Testis (tissue), 3 donors: ENCODE data around the gene CSTB. TPM values are rescaled to one million over a fixed set of nuclear protein-coding genes. Genes with fewer than 3 reads are reported as not detected.

Experiments used
- DNase-seq: peaks from one replicate; pipeline ENCODE4 v3.0.0-alpha.2; 2019
- H3K27ac ChIP-seq, 2 donors: fragments of 200-600 bp; sonication (generic); one replicate each; pipeline ENCODE4 v1.5.1; 2019
- H3K27me3 ChIP-seq: fragments of 200-600 bp; sonication (generic); one replicate; pipeline ENCODE4 v1.5.1; 2019
- H3K36me3 ChIP-seq: fragments of 200-600 bp; sonication (generic); one replicate; pipeline ENCODE4 v1.5.1; 2017; ENCODE audit warnings: low read depth; ENCODE audit errors: missing control alignments
- H3K4me1 ChIP-seq: fragments of 200-600 bp; sonication (generic); one replicate; pipeline ENCODE4 v1.5.1; 2019
- H3K4me3 ChIP-seq, 2 donors: fragments of 200-600 bp; sonication (generic); one replicate each; pipeline ENCODE4 v1.5.1; 2017 to 2019
- H3K9me3 ChIP-seq: fragments of 200-600 bp; sonication (generic); one replicate; pipeline ENCODE4 v1.5.1; 2017
- POLR2A ChIP-seq: fragments of 450-650 bp; IDR thresholded peaks from one replicate; pipeline ENCODE4 v1.6.1; 2017; ENCODE audit warnings: antibody characterized with exemption, mild to moderate bottlenecking, moderate library complexity
- WGBS, 2 donors: methylation state at CpG; one replicate each; pipeline ENCODE4 v1.1.5; 2018; 5-methylcytosine and 5-hydroxymethylcytosine counted together
- intact Hi-C: fragments of 100-400 bp; cut with DNase I; formaldehyde crosslinking; loops from one replicate; pipeline ENCODE4 v1.15.1; 2023; ENCODE audit warnings: low total_unique reads
- polyA plus RNA-seq: library from polyadenylated mRNA; stranded (reverse); fragments of 350-450 nt; fragmentation: Illumina TruSeq; extraction: RNeasy Lipid Tissue Mini Kit (QIAGEN cat#74804); gene quantifications from one replicate; pipeline ENCODE4 v1.2.3, GENCODE V29; 2014; ENCODE audit warnings: low read depth, low replicate concordance; ENCODE audit not compliant: insufficient read depth
- small RNA-seq, 2 donors: library from RNA; depleted of rRNA; stranded (forward); fragments of <200 nt; gene quantifications; one replicate each; pipeline ENCODE3, GENCODE V24; 2016
- total RNA-seq, 2 donors: library from RNA; depleted of rRNA; stranded (reverse); fragments of >200 nt; gene quantifications; one replicate each; pipeline ENCODE4 v1.2.3, GENCODE V29; 2016
- TF ChIP-seq, protein P1 (sequence below), 3 experiments: fragments of 450-650 bp in 2 of 3; fragments of 200-600 bp in 1 of 3; sonication (generic) in 1 of 3; IDR thresholded peaks; one replicate each; pipeline ENCODE4 v1.5.1; 2016 to 2019; ENCODE audit warnings: antibody characterized with exemption in 3 of 3, mild to moderate bottlenecking in 2 of 3, moderate library complexity in 1 of 3

Gene CSTB
- total and polyA plus RNA-seq, 3 donors from 2014 or later: 23.9 to 49.5 (median 31.0) TPM

DNA sequence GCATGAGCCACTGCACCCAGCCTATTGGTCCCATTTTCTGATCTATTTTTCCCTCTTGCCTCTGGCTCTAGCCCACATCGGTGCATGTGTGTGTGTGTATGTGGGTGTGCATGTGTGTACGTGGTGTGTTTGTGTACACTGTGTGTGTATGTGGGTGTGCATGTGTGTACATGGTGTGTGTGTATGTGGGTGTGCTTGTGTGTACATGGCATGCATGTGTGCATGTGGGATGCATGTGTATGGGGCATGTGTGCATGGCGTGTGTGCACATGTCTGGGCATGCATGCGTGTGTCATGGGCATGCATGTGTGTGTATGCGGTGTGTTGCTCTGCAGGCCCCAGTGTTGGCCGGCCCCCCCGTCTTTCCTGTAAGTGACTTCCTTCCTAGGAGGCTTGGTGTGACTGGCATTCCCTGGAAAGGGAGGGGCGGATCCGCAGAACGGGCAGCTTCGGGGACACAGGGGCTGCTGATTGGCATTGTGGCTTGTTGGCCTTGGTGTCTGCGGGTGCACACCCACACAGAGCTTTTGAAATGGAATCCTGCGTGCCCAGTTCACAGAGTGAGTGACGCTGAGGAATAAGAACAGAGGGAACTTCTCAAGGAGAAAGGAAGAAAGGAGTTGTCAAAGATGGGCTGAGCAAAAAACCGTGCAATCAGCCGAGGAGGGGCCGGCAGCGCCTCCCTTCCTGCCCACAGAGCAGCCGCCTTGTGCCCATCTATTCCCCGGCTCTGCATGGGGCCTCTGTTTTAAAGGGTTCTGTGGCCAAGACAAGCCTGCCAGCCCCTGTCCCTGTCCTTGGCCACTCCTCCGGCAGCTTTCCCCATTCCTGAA lies 49.2 kb downstream of the CSTB start:
- Histone ChIP-seq H3K9me3 (no peaks in the 10 kb centered on the region), H3K27ac (peak overlapping the region; percentile 93), H3K4me1 (peaks cover 46% of the 10 kb centered on the region), H3K4me3 (no peak overlapping the region), H3K36me3 (no peaks in the 10 kb centered on the region), H3K27me3 (no peaks in the 10 kb centered on the region)
- intact Hi-C loops: no loop called here
- WGBS, 2 donors: 49 to 54% methylated on average over 18 to 21 of the region's 21 CpGs
- peak; percentile 78 for DNase-seq
- TF ChIP-seq POLR2A: no peak
- TF ChIP-seq, protein P1, sequence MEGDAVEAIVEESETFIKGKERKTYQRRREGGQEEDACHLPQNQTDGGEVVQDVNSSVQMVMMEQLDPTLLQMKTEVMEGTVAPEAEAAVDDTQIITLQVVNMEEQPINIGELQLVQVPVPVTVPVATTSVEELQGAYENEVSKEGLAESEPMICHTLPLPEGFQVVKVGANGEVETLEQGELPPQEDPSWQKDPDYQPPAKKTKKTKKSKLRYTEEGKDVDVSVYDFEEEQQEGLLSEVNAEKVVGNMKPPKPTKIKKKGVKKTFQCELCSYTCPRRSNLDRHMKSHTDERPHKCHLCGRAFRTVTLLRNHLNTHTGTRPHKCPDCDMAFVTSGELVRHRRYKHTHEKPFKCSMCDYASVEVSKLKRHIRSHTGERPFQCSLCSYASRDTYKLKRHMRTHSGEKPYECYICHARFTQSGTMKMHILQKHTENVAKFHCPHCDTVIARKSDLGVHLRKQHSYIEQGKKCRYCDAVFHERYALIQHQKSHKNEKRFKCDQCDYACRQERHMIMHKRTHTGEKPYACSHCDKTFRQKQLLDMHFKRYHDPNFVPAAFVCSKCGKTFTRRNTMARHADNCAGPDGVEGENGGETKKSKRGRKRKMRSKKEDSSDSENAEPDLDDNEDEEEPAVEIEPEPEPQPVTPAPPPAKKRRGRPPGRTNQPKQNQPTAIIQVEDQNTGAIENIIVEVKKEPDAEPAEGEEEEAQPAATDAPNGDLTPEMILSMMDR (IDR thresholded peaks at IDR 0.05): no peak

Small RNA genes lying within 50 kb of the gene (small RNA-seq; reads per million reads assigned to genes)
- 0 reads per million in 2 donors for gene AP001052.1

Other genes with a start within 250 kb of the CSTB start
- 10 to 100 TPM; 28.3 to 36.3 TPM for gene HSF2BP, start 116.8 kb downstream of the CSTB start, total RNA-seq
- 46.5 TPM for gene HSF2BP, start 116.8 kb downstream of the CSTB start, polyA plus RNA-seq
- 10 to 100 TPM; 44.8 to 48.6 TPM for gene RRP1B, start 116.7 kb downstream of the CSTB start, total RNA-seq
- 27.8 TPM for gene RRP1B, start 116.7 kb downstream of the CSTB start, polyA plus RNA-seq
- 100 to 1,000 TPM; 277 to 327 TPM for gene PDXK, start 57.2 kb downstream of the CSTB start, total RNA-seq
- gene PDXK, start 57.2 kb downstream of the CSTB start, polyA plus RNA-seq: 871 TPM
- 10 to 100 TPM; 33.6 to 40.2 TPM for gene RRP1, start 13.3 kb upstream of the CSTB start, total RNA-seq
- 21.1 TPM for gene RRP1, start 13.3 kb upstream of the CSTB start, polyA plus RNA-seq
- gene AGPAT3, start 88.9 kb upstream of the CSTB start, total RNA-seq: 10 to 100 TPM; 64.5 to 77.5 TPM
- gene AGPAT3, start 88.9 kb upstream of the CSTB start, polyA plus RNA-seq: 69.8 TPM
- gene TRAPPC10, start 236.0 kb upstream of the CSTB start, total RNA-seq: 10 to 100 TPM; 58.0 to 69.8 TPM
- 46.4 TPM for gene TRAPPC10, start 236.0 kb upstream of the CSTB start, polyA plus RNA-seq